Fibroblast of lung (primary cell): ENCODE measurements around the gene PLEKHA7. TPM values are rescaled to one million over a fixed set of nuclear protein-coding genes. Genes with fewer than 3 reads are reported as not detected.

Experiments
- DNase-seq, 2 donors: peaks; one replicate each; pipeline versions ENCODE4 v3.0.0 to v3.0.0-alpha.2; 2010; ENCODE audit warnings: low read depth in 2 of 2
- H2AFZ ChIP-seq: 2 replicates; pipeline ENCODE4 v1.5.1; 2012; ENCODE audit warnings: low read length, control low read depth, inconsistent platforms
- H3K27ac ChIP-seq: 2 replicates; pipeline ENCODE4 v1.5.1; 2011; ENCODE audit warnings: low read length, control low read depth; ENCODE audit not compliant: insufficient read depth
- H3K27me3 ChIP-seq: 2 replicates; pipeline ENCODE4 v1.5.1; 2011; ENCODE audit warnings: mild to moderate bottlenecking, low read length; ENCODE audit not compliant: control insufficient read depth, insufficient read depth
- H3K36me3 ChIP-seq: 2 replicates; pipeline ENCODE4 v1.5.1; 2011; ENCODE audit warnings: low read length; ENCODE audit not compliant: control insufficient read depth, insufficient read depth
- H3K4me1 ChIP-seq: 2 replicates; pipeline ENCODE4 v1.5.1; 2011; ENCODE audit warnings: low read length; ENCODE audit not compliant: control insufficient read depth, insufficient read depth; ENCODE audit errors: extremely low read depth
- H3K4me2 ChIP-seq: 2 replicates; pipeline ENCODE4 v1.5.1; 2011; ENCODE audit warnings: low read length, control low read depth; ENCODE audit not compliant: insufficient read depth; ENCODE audit errors: extremely low read depth
- H3K4me3 ChIP-seq, 4 experiments: fragments of 200-600 bp in 1 of 4; sonication (generic) in 1 of 4; replicated peaks in 1 of 4; 2 replicates each; pipeline ENCODE4 v1.5.1; 2011 to 2016; ENCODE audit warnings: low read length in 4 of 4, low read depth in 3 of 4, mild to moderate bottlenecking in 3 of 4, control low read depth in 2 of 4, inconsistent platforms in 1 of 4, mixed read lengths in 1 of 4; ENCODE audit not compliant: insufficient read depth in 1 of 4; ENCODE audit errors: control extremely low read depth in 1 of 4
- H3K79me2 ChIP-seq: 2 replicates; pipeline ENCODE4 v1.5.1; 2012; ENCODE audit warnings: mild to moderate bottlenecking, low read length, inconsistent platforms; ENCODE audit not compliant: control insufficient read depth, insufficient read depth
- H3K9ac ChIP-seq: 2 replicates; pipeline ENCODE4 v1.5.1; 2011; ENCODE audit warnings: mild to moderate bottlenecking, low read length, control low read depth; ENCODE audit not compliant: insufficient read depth
- H3K9me3 ChIP-seq: 2 replicates; pipeline ENCODE4 v1.5.1; 2012; ENCODE audit warnings: low read depth, low read length; ENCODE audit not compliant: control insufficient read depth, insufficient read depth
- H4K20me1 ChIP-seq: 2 replicates; pipeline ENCODE4 v1.5.1; 2011; ENCODE audit warnings: low read length; ENCODE audit not compliant: control insufficient read depth, insufficient read depth; ENCODE audit errors: extremely low read depth
- EZH2 ChIP-seq: IDR thresholded peaks from 2 replicates; pipeline ENCODE4 v1.5.1; 2012; ENCODE audit warnings: low read length, control low read depth, mild to moderate bottlenecking; ENCODE audit errors: missing control alignments
- polyA plus RNA-seq, 2 donors: library from polyadenylated mRNA; depleted of rRNA in 1 of 2; stranded (reverse) in 1 of 2; unstranded in 1 of 2; fragments of >200 nt; gene quantifications; 2 replicates each; pipeline ENCODE4 v1.2.1, GENCODE V29; 2011 to 2012; ENCODE audit warnings: missing spikeins in 1 of 2
- total RNA-seq: library from RNA; depleted of rRNA; stranded (reverse); fragments of >200 nt; gene quantifications from 2 replicates; pipeline ENCODE4 v1.2.1, GENCODE V29; 2014
- TF ChIP-seq, protein P1 (sequence below), 2 donors: IDR thresholded peaks in 1 of 2; conservative IDR thresholded peaks in 1 of 2; 1 replicate in 1 of 2; 2 replicates in 1 of 2; pipeline ENCODE4 v1.5.1; 2011 to 2012; ENCODE audit warnings: low read length in 2 of 2, control low read depth in 1 of 2, inconsistent platforms in 1 of 2, low read depth in 1 of 2, mild to moderate bottlenecking in 1 of 2

The PLEKHA7 gene
- total and polyA plus RNA-seq, 2 donors (not counting 1 experiment from before 2014, with no cell fraction given), result 0.11 to 0.17 TPM

DNA sequence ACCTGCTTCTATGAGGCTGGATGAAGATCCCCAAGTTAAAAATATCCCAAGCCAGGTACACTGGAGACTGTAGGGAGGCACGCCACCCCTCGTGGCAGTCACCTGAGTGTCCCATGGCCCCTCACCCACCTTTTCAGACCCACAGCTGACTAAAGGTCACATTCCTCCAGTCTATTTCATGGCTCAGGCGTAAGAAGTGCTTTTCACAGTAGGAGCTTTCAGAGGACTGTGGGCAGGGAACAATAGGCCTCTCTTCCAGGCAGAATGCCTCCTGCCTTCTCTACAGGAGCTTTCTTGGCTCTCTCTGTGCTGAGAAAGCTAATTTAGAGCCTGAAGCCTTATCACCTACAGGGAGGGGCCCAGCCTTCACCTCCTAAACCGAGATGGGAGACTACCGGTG is 201.9 kb downstream of the PLEKHA7 start:
- no peaks in the 10 kb centered on the region for H3K36me3 ChIP-seq
- H3K27me3 ChIP-seq, result peaks cover 16% of the 10 kb centered on the region
- no peak for TF ChIP-seq EZH2
- TF ChIP-seq, protein P1, sequence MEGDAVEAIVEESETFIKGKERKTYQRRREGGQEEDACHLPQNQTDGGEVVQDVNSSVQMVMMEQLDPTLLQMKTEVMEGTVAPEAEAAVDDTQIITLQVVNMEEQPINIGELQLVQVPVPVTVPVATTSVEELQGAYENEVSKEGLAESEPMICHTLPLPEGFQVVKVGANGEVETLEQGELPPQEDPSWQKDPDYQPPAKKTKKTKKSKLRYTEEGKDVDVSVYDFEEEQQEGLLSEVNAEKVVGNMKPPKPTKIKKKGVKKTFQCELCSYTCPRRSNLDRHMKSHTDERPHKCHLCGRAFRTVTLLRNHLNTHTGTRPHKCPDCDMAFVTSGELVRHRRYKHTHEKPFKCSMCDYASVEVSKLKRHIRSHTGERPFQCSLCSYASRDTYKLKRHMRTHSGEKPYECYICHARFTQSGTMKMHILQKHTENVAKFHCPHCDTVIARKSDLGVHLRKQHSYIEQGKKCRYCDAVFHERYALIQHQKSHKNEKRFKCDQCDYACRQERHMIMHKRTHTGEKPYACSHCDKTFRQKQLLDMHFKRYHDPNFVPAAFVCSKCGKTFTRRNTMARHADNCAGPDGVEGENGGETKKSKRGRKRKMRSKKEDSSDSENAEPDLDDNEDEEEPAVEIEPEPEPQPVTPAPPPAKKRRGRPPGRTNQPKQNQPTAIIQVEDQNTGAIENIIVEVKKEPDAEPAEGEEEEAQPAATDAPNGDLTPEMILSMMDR (conservative IDR thresholded peaks at IDR 0.05 in 1 of 2, IDR thresholded peaks at IDR 0.05 in 1 of 2; ENCODE audit: low read depth in 1 of 2, low read length in 2 of 2), result no peak
- no peak overlapping the region for H3K4me3 ChIP-seq
- no peaks in the 10 kb centered on the region for H3K9me3 ChIP-seq
- H4K20me1 ChIP-seq, result no peaks in the 10 kb centered on the region
- H3K4me2 ChIP-seq, result no peak overlapping the region
- H2AFZ ChIP-seq, result no peak overlapping the region
- no peak overlapping the region for H3K27ac ChIP-seq
- H3K4me1 ChIP-seq, result no peaks in the 10 kb centered on the region
- DNase-seq, result no peak
- no peaks in the 10 kb centered on the region for H3K79me2 ChIP-seq
- H3K9ac ChIP-seq, result no peak overlapping the region

DNA sequence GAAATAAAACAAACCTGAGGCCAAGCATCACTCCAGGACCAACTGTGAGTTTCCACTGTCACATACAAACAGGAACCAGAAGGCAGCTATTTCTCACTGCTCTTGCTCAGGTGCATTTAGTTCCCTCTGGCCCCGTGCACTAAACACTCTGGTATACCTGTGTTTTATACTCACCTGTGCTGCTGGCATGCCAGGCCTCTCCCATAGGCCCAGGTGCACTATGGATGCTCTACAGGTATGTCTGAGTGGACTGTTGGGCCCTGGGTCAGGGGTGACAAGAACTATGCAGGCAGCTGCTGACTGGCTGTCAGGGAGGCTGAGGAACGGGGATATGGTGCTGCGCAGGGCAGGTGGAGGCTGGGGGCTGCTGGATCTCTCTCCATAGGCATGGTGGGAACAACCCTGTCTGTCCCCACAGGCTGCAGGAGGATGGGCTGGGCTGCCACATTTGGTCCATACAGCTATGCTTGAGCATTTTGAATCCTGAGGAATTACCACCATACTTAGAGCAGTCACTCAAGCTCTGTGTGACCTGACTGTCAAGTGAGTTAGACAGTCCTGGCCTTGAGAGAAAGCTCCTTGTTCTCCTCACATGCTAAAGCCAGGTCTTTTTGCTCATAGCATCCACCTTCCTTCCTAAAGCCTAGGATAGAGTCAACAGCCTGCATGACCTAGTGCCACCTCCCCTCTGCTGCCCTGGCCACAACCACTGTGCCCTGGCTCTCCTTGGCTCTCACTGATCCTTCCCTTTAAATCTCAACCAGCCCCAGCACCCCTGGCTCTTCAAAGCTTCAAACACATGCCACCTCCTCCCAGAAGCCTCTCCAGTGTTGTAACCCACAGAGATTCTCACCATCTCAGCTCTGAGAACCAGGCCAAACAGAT is 202.8 kb downstream of the PLEKHA7 start:
- Histone ChIP-seq H3K79me2 (no peaks in the 10 kb centered on the region), H3K27ac (no peak overlapping the region), H3K4me3 (no peak overlapping the region), H3K9me3 (no peaks in the 10 kb centered on the region), H3K36me3 (no peaks in the 10 kb centered on the region), H3K9ac (no peak overlapping the region), H3K4me2 (no peak overlapping the region), H3K27me3 (peaks cover 16% of the 10 kb centered on the region), H2AFZ (no peak overlapping the region), H3K4me1 (peaks cover 2% of the 10 kb centered on the region), H4K20me1 (no peaks in the 10 kb centered on the region)
- DNase-seq, result no peak
- TF ChIP-seq EZH2, result no peak

DNA sequence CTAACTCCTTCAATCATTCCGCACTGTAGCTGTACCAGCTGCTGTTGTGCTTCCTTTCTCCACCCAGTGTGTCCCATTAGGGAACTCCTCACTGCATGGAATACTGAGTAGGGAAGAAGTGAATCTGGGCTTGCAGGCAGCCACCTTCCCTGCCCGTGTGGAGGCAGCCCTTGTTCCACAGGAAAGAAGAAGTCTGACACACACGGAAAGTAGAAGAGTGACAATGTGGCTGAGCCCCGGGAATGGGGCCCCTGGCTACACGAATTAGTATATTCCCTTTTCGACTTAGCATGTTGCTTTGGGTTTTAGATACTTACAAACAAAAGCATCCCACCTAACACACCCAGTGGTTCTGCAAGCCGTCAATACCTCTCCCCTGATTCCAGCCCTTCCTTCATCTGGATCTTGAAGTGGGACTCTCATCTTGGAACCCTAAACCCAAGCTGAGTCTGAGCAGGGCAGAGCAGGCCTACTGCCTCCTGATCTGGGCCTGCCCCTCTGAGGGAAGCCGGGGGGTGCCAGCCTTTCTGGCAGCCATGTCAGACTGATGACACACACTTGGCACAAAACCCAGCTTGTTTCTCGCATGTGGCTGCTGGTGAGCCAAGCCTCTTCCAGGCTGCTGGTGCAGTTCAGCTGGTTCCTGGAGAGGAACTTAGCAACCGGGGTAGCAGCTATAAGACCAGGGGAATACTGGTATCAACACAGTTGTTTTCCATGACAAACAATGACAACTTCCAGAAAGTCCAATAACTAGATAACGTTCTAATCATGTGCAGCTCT is 204.1 kb downstream of the PLEKHA7 start:
- peak; percentile 53 to 74 for DNase-seq
- H2AFZ ChIP-seq, result no peak overlapping the region
- no peak overlapping the region for H3K27ac ChIP-seq
- H4K20me1 ChIP-seq, result no peaks in the 10 kb centered on the region
- H3K9ac ChIP-seq, result no peak overlapping the region
- peaks cover 14% of the 10 kb centered on the region for H3K27me3 ChIP-seq
- H3K36me3 ChIP-seq, result no peaks in the 10 kb centered on the region
- no peak overlapping the region for H3K4me3 ChIP-seq
- no peaks in the 10 kb centered on the region for H3K9me3 ChIP-seq
- H3K79me2 ChIP-seq, result no peaks in the 10 kb centered on the region
- TF ChIP-seq, protein P1 (conservative IDR thresholded peaks at IDR 0.05 in 1 of 2, IDR thresholded peaks at IDR 0.05 in 1 of 2; ENCODE audit: low read depth in 1 of 2, low read length in 2 of 2), result no peak
- no peak for TF ChIP-seq EZH2
- H3K4me1 ChIP-seq, result peaks cover 2% of the 10 kb centered on the region
- no peak overlapping the region for H3K4me2 ChIP-seq
